HG02943 (cell line): ENCODE measurements around the gene BABAM1.

Experiments
- ATAC-seq: cut with Tn5 transposase; IDR thresholded peaks from one replicate; pipeline ENCODE4 v1.9.1; 2021; ENCODE audit warnings: mild to moderate bottlenecking, low read depth, moderate library complexity; ENCODE audit not compliant: unreplicated experiment

The BABAM1 gene

DNA sequence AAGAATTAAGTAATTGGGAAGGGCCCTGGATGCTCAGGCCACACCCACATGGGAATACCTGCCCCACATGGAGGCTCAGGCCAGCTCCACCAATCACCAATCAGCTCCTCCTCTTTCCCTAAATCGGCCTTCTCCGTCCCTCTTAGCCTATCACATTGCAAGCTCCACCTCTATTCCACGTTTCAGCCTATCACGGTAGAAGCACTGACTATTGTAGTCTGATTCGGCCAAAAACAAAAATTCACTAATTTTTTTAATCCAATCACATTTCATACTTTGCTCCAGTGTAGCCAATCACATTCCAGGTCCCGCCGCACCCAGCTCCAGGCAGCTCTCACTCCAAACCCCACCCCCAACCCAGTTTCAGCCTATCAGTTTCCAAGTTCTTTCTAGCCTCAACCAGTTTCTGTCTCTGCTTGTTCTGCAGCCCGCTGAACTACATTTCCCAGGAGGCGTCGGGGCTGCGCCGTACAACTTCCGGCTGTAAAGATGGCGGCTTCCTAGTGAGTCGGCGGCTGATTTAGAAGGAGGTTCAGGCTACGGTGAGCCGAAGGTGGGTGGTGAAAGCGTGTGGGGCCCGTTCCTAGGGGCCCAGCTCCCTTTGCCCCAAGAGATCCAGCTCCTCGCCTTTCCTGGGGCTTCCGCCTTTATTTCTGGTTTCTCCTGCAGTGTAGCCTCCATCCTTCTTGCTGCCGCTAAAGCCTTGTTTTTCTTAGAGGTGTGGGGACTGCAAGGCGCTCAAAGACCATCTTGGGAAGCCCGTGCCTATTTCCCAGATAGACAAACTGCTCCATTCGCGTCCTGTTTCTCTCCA lies at the start of gene BABAM1:
Gene BABAM1 (plus strand): TSS at position 469 of the 814 bp plus-strand sequence. CDS start 1,364 bp downstream, outside the sequence.
- peak; percentile 87 for ATAC-seq

DNA sequence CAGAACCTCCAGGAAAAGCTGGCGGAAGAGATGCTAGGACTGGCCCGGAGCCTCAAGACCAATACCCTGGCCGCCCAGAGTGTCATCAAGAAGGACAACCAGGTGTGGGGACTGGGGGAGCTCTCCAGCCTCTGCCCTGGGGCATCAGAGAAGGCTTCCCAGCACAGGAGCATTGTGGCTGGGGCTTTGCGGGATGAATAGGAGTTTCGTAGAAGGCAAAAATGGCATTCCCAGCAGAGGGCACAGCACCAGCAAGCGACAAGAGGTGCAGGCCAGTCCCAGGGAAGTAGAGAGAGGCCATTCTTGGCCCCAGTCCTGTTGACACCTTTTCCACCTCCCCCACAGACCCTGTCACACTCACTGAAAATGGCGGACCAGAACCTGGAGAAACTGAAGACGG lies 48.0 kb upstream of the BABAM1 start:
- ATAC-seq, result no peak

- no peak for ATAC-seq
Observed at GRCh38 chr19:17220207-17220758, 47.0 kb upstream of the BABAM1 start.

DNA sequence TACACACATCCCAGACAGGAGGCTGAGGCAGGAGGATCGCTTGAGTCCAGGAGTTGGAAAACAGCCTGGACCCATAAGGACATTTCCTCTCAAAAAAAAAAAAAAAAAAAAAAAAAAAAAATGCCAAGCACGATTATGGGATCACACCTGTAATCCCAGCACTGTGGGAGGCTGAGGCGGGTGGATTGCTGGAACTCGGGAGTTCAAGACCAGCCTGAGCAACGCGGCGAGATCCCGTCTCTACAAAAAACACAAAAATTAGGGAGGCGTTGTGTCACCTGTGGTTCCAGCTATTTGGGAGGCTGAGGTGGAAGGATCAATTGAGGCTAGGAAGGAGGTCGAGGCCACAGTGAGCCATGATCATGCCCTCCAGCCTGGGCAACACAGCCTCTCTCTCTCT lies 42.2 kb upstream of the BABAM1 start:
- no peak for ATAC-seq

DNA sequence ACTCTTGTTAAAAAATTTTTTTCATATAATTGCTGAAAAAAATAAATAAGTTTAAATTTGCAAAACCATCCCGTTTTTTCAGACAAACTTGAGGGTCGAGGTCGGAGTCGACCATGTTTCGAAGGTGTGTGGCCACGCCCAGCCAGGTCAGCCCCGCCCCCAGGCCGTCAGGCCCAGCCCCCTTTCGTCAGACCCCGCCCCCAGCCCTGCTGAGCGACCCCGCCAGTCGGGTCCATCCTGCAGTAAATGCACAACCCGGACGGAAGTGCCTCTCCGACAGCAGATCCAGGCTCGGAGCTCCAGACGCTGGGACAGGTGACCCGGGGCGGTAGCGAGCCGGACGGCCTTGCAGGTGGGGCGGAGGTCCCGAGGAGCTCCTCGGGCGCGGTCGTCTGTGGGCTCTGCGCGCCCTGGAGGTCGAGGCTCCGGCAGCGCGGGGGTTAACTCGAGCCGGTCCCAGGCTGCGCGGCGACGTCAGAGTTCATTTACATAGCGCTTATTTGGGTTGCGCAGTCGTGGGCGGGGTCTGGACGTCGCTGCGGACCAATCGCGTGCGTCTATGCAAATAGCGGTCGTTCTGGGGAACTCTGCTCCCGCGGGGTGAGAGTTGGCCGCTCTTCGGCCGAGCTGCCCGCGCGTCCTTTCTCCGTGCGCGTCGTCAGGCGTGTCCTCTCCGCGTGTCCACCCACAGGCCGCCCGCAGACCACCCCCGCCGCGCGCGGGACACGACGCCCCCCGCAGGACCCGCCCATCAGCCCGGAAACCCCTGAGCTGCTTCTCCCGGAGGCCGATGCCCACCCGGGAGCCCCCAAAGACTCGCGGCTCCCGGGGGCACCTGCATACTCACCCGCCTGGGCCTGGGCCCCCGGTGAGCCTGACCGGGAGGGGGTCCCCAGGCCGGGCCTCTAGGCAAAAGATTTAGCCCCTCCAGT lies 41.0 kb upstream of the BABAM1 start, which contains the start of gene OCEL1:
Gene OCEL1 (plus strand): TSS at position 225 of the 932 bp plus-strand sequence. CDS start 22 bp downstream, at position 247.
- ATAC-seq, result peak; percentile 91

DNA sequence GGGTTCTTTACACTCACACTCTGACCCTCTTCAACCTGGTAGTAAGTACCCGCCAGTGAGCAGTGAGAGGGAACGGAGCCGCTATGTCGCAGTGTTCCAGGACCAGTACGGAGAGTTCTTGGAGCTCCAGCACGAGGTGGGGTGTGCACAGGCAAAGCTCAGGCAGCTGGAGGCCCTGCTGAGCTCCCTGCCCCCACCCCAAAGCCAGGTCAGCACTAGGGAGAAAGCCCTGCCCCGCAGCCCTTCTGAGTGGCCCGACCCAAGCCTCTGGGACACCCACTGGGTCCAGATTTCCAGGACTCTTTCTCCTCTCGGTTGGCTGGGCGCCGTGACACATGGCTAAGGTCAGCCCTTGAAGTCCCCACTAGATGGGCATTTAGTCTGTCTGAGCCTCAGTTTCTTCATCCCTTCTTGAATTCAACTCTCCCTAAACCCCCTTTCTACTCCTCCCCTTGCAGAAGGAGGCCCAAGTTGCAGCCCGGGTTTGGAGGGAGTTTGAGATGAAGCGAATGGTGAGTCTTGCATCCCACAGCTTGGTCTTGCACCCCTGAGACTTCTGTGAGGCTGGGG lies 39.4 kb upstream of the BABAM1 start:
- ATAC-seq, result no peak

DNA sequence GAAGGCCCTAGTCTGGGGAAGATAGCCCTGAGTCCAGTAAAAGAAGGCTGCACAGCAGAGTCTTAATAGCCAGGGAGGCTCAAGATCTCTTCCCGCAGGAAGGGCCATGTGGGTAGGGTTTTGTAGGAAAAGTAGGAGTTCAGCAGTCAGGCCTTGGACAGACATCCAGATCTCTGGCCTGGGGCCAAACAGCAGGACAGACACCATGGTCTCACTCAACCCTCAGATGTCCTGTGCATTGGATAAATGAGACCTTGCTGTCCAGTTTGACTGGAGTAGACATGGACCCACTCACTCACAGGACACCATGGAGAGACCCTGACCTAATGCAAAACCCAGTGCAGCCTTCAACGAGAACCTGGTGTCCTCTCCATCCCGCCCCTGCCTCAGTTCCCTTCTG lies 37.4 kb upstream of the BABAM1 start:
- no peak for ATAC-seq

- ATAC-seq, result no peak
Observed at GRCh38 chr19:17232258-17232657, 35.0 kb upstream of the BABAM1 start.

DNA sequence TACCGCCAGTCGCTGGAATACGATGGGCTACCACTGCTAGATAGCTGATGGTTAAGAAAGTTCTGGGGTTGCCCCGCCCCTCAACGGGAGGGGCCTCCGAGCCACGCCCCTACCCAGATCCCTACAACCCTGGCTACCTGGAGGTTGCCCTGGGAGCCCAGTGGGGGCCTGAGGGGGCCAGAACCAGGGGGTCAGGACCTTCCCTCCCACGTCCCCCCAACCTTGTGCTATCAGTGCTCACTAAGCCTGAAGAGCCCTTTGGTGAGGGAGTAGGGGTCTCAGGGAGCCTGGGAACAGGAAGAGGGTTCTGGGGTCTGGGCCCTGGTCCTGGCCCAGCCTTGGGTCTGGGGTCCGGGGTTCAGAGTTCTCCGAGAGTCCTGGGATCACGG lies 32.3 kb upstream of the BABAM1 start:
- ATAC-seq, result no peak

DNA sequence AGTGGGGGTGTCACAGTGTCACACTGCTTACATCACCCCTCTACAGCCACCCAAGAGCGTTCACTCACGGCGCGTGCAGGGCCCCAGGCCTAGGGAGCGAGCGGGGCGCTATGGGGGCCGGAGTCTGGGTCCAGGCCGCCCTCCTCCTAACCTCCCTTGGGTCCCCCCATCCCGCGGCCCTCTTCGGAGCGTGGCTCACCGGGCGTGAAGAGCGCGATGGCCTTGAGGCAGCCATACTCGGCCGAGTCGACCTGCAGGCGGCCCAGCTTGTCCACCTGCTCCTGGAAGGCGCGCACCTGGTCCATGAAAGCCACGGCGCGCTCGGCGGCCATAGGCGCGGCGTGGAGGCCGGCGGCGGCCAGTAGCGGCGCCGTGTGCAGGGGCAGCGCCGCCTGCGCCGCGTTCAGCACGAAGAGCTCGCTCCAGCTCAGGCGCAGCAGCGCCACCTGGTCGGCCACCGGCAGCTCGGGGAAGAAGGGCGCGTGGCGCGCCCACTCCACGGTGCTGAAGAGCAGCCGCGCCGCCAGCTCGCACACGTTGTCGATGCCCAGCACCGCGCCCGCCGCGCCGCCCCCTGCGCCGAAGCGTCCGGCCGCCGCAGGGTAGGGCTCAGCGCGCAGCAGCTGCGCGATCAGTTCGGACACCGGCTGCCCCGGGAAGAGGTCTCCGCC lies 31.8 kb upstream of the BABAM1 start:
- no peak for ATAC-seq

DNA sequence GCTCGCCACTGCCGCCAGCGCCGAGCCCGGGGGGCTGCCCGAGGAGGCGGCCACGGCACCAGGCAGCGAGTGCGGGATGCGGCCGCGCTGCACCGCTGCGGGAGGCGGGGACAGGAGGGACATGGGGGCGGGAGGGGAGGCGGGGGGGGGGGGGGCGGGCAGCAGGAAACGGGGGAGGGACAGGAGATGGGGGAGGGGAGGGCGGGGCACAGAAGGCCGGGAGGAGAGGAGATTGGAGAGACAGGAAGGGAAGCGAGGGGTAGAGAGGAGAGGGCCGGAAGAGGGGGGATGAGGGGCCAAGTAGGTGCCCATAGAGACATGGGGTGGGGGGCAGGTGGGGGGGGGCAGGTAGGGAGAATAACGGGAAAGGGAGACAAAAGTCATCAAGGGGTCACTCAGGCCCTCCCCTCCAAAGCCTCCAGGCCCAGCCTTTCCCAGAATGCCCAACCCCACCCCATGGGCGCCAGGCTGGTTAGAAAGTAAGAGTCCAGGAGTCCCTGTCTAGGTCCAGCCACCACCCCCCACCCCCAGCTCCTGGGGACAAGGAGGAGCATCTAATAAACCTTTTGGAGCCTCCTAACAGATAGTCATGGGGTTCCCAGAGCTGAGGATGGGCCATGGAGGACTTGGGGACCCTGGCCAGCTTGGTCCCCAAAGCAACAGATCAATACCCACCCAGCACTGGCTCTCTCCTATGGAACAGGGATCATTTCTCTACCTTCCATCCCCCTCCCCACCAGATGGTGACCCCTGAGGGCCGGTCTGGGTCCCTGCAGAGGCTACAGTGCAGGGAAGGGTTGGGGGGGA lies 31.1 kb upstream of the BABAM1 start:
- no peak for ATAC-seq

GRCh38 chr19:17236811-17237543 lies 30.3 kb upstream of the BABAM1 start:
- no peak for ATAC-seq

GRCh38 chr19:17237747-17238706 lies 29.2 kb upstream of the BABAM1 start:
- no peak for ATAC-seq

- ATAC-seq, result no peak
Observed at GRCh38 chr19:17240062-17240752, 27.0 kb upstream of the BABAM1 start.

GRCh38 chr19:17240826-17241399 lies 26.3 kb upstream of the BABAM1 start:
- no peak for ATAC-seq

DNA sequence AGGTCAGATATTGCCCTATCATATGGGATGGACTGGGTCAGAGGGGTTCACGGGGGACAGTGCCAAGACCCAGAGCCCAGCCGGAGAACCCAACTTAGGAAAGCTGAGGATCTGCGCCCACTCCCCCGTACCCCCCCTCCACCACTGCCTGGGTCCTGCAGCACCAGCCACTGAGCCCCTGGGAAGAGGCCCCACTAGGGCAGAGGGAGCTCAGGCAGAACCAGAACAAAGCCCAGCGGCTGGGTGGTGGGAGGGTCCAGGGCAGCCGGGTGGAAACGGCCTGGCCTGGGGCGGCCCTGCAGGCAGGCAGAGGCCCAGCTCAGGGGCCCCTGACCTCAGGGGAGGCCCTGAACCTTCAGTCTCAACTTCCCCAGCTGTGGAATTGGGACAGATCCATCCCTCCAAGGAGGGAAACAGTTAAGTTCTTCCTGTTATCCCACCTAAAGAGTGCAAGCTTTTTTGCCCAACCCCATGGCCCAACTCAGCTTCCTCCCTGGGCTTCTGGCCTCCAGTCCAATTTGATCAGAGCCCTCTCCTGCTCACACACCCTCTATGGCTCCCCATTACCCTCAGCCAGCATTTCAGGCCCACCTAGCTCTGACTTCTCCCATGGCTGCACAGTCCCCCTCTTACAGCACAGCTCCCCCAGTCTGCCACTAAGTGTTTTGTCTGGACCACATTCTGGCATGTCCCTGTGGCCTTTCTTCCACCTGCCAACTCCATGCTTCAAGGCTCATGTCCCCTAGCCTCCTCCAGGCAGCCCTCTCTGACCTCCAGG lies 24.6 kb upstream of the BABAM1 start:
- no peak for ATAC-seq
